ENCODE data around the gene PLSCR1.
A peak's percentile ranks its signal among the peaks of the same experiment; 100 is the strongest.

Gene PLSCR1

DNA sequence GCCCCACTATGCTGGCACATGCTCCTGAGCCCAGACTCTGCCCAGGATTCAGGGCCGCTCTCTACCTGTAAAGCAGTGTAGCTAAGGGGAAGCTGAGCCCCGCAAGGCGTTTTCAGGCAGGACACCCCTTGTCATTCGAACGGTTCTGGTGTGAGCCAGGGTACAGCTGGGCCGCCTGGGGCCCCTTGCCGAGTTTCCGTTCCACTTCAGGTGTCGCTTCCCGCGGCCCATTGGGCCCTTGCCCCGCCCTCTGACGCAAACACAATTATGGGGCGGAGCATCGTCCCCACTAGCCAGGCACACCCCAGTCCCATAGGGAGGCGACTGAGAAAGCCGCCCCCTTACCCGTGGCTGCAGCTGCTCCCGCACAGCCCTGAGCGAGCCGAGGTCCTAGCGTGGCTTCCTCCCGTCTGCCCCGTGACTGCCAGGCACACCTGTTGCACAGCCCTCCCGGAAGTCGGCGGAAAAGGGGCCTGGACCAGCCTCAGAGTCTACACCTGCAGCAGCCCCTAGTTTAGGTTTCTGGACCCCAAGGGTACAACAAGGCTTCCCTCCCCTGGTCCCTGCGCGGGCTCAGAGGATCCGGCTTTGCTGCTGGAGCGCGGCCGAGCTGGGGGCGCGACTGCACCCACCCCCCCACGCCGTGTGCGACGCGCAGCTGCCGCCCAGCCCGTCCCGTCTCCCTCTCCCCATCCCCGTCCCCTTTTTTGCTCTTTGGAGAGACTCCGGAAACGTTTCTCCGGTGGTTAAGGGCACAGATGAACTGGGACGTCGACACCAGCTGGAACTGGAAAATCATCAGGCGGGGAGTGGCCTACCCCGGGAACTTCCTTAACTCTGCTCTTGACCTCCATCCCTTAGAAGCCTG, 75.0 kb downstream of the PLSCR1 start, which contains the start of gene PLSCR2:
TSS of gene PLSCR2 (minus strand) at position 412 of the 868 bp plus-strand sequence. CDS start 9,657 bp downstream, outside the sequence.
- DNase-seq: peak; percentile 74 to 85 (median 82)
- Histone ChIP-seq H3K27me3 (replicated peaks in 2 of 5; ENCODE audit: control insufficient read depth in 4 of 5, insufficient read depth in 5 of 5, low read length in 4 of 5) (no peaks in the 10 kb centered on the region), H3K36me3 (ENCODE audit: control insufficient read depth in 4 of 4, insufficient read depth in 4 of 4, low read length in 3 of 4) (no peaks in the 10 kb centered on the region), H3K4me3 (ENCODE audit: control insufficient read depth in 1 of 7, extremely low read depth in 1 of 7, insufficient read depth in 4 of 7, low read depth in 2 of 7, low read length in 6 of 7) (peak within 1 kb of the TSS; percentile 33 to 93 (median 79)), H3K4me1 (ENCODE audit: control extremely low read depth in 1 of 4, control insufficient read depth in 4 of 4, insufficient read depth in 4 of 4, low read length in 3 of 4) (peaks cover 2 to 14% (median 8%) of the 10 kb centered on the region in 4 experiments), H3K27ac (ENCODE audit: insufficient read depth in 1 of 2, low read depth in 1 of 2, low read length in 2 of 2, poor library complexity in 1 of 2, severe bottlenecking in 2 of 2) (no peak within 1 kb of the TSS), H3K9me3 (ENCODE audit: control extremely low read depth in 1 of 5, control insufficient read depth in 4 of 5, insufficient read depth in 2 of 5, low read depth in 1 of 5, low read length in 4 of 5) (no peaks in the 10 kb centered on the region)
- ChIA-PET POLR2A (interaction anchor here (1.5 kb wide), 1 partner anchor 75 kb away, joined by 4 read pairs; the partner anchor contains the start of gene PLSCR1), CTCF (interaction anchor here (1.9 kb wide), 1 partner anchor 74 kb away, joined by 6 read pairs; the partner anchor contains the start of gene PLSCR1)
- 5% methylated on average over 44 of the region's 51 CpGs for WGBS (ENCODE audit: insufficient coverage)

DNA sequence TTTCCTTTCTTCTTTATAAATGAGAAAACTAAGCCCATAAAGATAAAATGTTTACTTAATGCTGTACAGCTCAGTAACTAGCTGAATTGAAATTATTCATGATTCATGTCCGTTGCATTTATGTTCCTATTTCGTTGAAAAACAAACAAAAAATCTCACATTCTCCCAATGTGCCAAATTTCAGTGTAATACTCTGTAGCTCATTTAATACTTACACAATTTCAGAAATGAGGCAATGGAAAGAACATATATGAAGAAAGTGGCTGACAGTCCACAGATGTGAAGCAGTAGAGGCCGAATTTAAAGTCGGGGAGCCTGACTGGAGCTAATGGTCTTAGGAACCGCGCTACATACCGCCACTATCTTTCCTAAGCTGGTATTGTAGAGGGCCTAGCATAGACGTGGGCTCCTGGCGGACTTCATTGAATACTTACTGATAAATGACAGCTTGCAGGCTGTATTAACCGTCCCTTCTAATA, 75.7 kb downstream of the PLSCR1 start:
- no peaks in the 10 kb centered on the region for H3K9me3 ChIP-seq (ENCODE audit: control extremely low read depth in 1 of 5, control insufficient read depth in 4 of 5, insufficient read depth in 2 of 5, low read depth in 1 of 5, low read length in 4 of 5)
- H3K36me3 ChIP-seq (ENCODE audit: control insufficient read depth in 4 of 4, insufficient read depth in 4 of 4, low read length in 3 of 4): no peaks in the 10 kb centered on the region
- peak overlapping the region in 4 of 7 experiments; percentile 73 to 93 (median 82) for H3K4me3 ChIP-seq (ENCODE audit: control insufficient read depth in 1 of 7, extremely low read depth in 1 of 7, insufficient read depth in 4 of 7, low read depth in 2 of 7, low read length in 6 of 7)
- ChIA-PET POLR2A (interaction anchor here (1.5 kb wide), 1 partner anchor 76 kb away, joined by 4 read pairs; the partner anchor contains the start of gene PLSCR1), CTCF (interaction anchor here (1.9 kb wide), 1 partner anchor 75 kb away, joined by 6 read pairs; the partner anchor contains the start of gene PLSCR1)
- no peak overlapping the region for H3K27ac ChIP-seq (ENCODE audit: insufficient read depth in 1 of 2, low read depth in 1 of 2, low read length in 2 of 2, poor library complexity in 1 of 2, severe bottlenecking in 2 of 2)
- WGBS (ENCODE audit: insufficient coverage): 86% methylated on average over 8 of the region's 10 CpGs
- DNase-seq: no peak
- H3K27me3 ChIP-seq (replicated peaks in 2 of 5; ENCODE audit: control insufficient read depth in 4 of 5, insufficient read depth in 5 of 5, low read length in 4 of 5): no peaks in the 10 kb centered on the region
- peaks cover 2 to 14% (median 8%) of the 10 kb centered on the region in 4 experiments for H3K4me1 ChIP-seq (ENCODE audit: control extremely low read depth in 1 of 4, control insufficient read depth in 4 of 4, insufficient read depth in 4 of 4, low read length in 3 of 4)

DNA sequence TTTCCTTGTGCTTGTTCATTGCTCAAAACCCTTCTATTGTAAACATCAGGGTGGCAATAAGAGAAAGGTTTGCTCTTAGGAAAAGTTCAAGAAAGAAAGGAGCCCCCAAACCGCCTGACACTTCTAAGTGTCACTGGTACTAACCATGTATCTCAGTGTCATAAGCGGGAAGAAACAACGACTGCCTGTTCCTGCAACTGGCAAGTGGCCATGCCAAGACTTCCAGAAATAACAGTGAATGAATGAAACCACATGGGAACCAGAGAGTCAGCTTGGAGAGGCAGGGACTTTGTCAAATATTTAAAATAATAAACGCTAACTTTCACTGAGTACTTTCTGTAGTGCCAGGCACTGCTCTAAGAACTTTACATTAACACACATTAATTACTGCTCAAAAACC, 76.2 kb downstream of the PLSCR1 start:
- no peak for DNase-seq
- no peaks in the 10 kb centered on the region for H3K36me3 ChIP-seq (ENCODE audit: control insufficient read depth in 4 of 4, insufficient read depth in 4 of 4, low read length in 3 of 4)
- no peak overlapping the region for H3K27ac ChIP-seq (ENCODE audit: insufficient read depth in 1 of 2, low read depth in 1 of 2, low read length in 2 of 2, poor library complexity in 1 of 2, severe bottlenecking in 2 of 2)
- POLR2A ChIA-PET: interaction anchor here (1.5 kb wide), 1 partner anchor 76 kb away, joined by 4 read pairs; the partner anchor contains the start of gene PLSCR1
- H3K27me3 ChIP-seq (replicated peaks in 2 of 5; ENCODE audit: control insufficient read depth in 4 of 5, insufficient read depth in 5 of 5, low read length in 4 of 5): no peaks in the 10 kb centered on the region
- H3K4me1 ChIP-seq (ENCODE audit: control extremely low read depth in 1 of 4, control insufficient read depth in 4 of 4, insufficient read depth in 4 of 4, low read length in 3 of 4): peaks cover 2 to 14% (median 8%) of the 10 kb centered on the region in 4 experiments
- CTCF ChIA-PET: interaction anchor here (1.9 kb wide), 1 partner anchor 76 kb away, joined by 6 read pairs; the partner anchor contains the start of gene PLSCR1
- 91% methylated on average over 4 of the region's 4 CpGs for WGBS (ENCODE audit: insufficient coverage)
- no peaks in the 10 kb centered on the region for H3K9me3 ChIP-seq (ENCODE audit: control extremely low read depth in 1 of 5, control insufficient read depth in 4 of 5, insufficient read depth in 2 of 5, low read depth in 1 of 5, low read length in 4 of 5)
- H3K4me3 ChIP-seq (ENCODE audit: control insufficient read depth in 1 of 7, extremely low read depth in 1 of 7, insufficient read depth in 4 of 7, low read depth in 2 of 7, low read length in 6 of 7): no peak overlapping the region

DNA sequence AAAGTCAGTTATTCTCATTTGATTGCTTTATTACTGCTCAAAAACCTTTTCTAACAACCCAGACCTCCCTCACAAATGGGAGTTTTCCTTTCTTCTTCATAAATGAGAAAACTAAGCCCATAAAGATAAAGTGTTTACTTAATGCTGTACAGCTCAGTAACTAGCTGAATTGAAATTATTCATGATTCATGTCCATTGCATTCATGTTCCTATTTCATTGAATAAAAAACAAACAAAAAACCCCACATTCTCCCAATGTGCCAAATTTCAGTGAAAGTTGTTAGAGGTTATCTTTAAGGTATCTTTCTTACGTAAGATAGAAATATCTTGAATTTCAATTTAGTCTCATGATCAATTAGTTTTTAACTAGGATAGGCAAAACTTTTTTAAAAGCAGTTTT, 77.8 kb downstream of the PLSCR1 start:
- CTCF ChIA-PET: no interaction called here
- no peaks in the 10 kb centered on the region for H3K36me3 ChIP-seq (ENCODE audit: control insufficient read depth in 4 of 4, insufficient read depth in 4 of 4, low read length in 3 of 4)
- H3K27ac ChIP-seq (ENCODE audit: insufficient read depth in 1 of 2, low read depth in 1 of 2, low read length in 2 of 2, poor library complexity in 1 of 2, severe bottlenecking in 2 of 2): no peak overlapping the region
- no peak overlapping the region for H3K4me3 ChIP-seq (ENCODE audit: control insufficient read depth in 1 of 7, extremely low read depth in 1 of 7, insufficient read depth in 4 of 7, low read depth in 2 of 7, low read length in 6 of 7)
- peaks cover 2 to 14% (median 8%) of the 10 kb centered on the region in 4 experiments for H3K4me1 ChIP-seq (ENCODE audit: control extremely low read depth in 1 of 4, control insufficient read depth in 4 of 4, insufficient read depth in 4 of 4, low read length in 3 of 4)
- WGBS (ENCODE audit: insufficient coverage): no CpG with 5 or more reads among the region's 1 CpG
- POLR2A ChIA-PET: no interaction called here
- DNase-seq: no peak
- no peaks in the 10 kb centered on the region for H3K27me3 ChIP-seq (replicated peaks in 2 of 5; ENCODE audit: control insufficient read depth in 4 of 5, insufficient read depth in 5 of 5, low read length in 4 of 5)
- H3K9me3 ChIP-seq (ENCODE audit: control extremely low read depth in 1 of 5, control insufficient read depth in 4 of 5, insufficient read depth in 2 of 5, low read depth in 1 of 5, low read length in 4 of 5): peaks cover 0 to 4% (median 0%) of the 10 kb centered on the region in 5 experiments

DNA sequence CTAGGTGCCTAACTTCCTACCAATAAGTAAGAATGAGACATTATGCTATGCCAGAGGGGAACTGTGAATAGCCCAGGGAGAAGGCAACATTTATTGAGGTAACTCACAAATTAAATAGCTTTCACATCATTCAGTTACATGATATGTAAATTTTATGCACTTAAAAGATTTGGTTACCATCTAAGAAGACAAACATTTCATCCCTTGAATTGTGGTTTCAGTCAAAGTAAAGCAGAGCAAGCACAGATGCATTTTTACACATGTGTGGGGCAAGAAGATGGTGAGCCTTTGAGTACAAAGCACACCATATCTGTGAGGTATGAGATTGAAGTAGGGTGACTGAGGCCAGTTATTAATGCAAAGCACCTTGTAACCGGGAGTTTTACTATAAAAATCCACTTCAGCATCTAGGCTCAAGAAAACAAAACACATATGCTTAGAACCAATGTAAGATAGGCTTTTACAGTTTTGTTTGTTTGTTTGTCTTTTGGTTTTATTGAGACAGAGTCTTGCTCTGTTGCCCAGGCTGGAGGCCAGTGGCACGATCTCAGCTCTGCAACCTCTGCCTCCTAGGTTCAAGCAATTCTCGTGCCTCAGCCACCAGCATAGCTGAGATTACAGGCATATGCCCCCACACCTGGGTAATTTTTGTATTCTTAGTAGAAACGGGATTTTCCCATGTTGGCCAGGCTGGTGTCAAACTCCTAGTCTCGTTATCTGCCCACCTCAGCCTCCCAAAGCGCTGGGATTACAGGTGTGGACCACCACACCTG, 78.5 kb downstream of the PLSCR1 start:
- WGBS (ENCODE audit: insufficient coverage): no CpG with 5 or more reads among the region's 6 CpGs
- Histone ChIP-seq H3K36me3 (ENCODE audit: control insufficient read depth in 4 of 4, insufficient read depth in 4 of 4, low read length in 3 of 4) (no peaks in the 10 kb centered on the region), H3K9me3 (ENCODE audit: control extremely low read depth in 1 of 5, control insufficient read depth in 4 of 5, insufficient read depth in 2 of 5, low read depth in 1 of 5, low read length in 4 of 5) (peaks cover 0 to 4% (median 0%) of the 10 kb centered on the region in 5 experiments), H3K4me3 (ENCODE audit: control insufficient read depth in 1 of 7, extremely low read depth in 1 of 7, insufficient read depth in 4 of 7, low read depth in 2 of 7, low read length in 6 of 7) (no peak overlapping the region), H3K27me3 (replicated peaks in 2 of 5; ENCODE audit: control insufficient read depth in 4 of 5, insufficient read depth in 5 of 5, low read length in 4 of 5) (no peaks in the 10 kb centered on the region), H3K4me1 (ENCODE audit: control extremely low read depth in 1 of 4, control insufficient read depth in 4 of 4, insufficient read depth in 4 of 4, low read length in 3 of 4) (peaks cover 2 to 14% (median 8%) of the 10 kb centered on the region in 4 experiments), H3K27ac (ENCODE audit: insufficient read depth in 1 of 2, low read depth in 1 of 2, low read length in 2 of 2, poor library complexity in 1 of 2, severe bottlenecking in 2 of 2) (no peak overlapping the region)
- CTCF ChIA-PET: no interaction called here
- DNase-seq: no peak
- POLR2A ChIA-PET: no interaction called here
